Upper lobe of left lung (tissue), 4 donors: ENCODE measurements around the gene PUDP.

Source experiments
- POLR2A ChIP-seq, 4 donors: fragments of 450-650 bp; IDR thresholded peaks; one replicate each; pipeline ENCODE4 v1.5.1; 2016 to 2017; ENCODE audit warnings: antibody characterized with exemption in 4 of 4, mild to moderate bottlenecking in 2 of 4
- POLR2AphosphoS5 ChIP-seq, 2 donors: sonication (generic); formaldehyde crosslinking; IDR thresholded peaks; one replicate each; pipeline ENCODE4 v1.5.1; 2017; ENCODE audit warnings: antibody characterized with exemption in 2 of 2

DNA sequence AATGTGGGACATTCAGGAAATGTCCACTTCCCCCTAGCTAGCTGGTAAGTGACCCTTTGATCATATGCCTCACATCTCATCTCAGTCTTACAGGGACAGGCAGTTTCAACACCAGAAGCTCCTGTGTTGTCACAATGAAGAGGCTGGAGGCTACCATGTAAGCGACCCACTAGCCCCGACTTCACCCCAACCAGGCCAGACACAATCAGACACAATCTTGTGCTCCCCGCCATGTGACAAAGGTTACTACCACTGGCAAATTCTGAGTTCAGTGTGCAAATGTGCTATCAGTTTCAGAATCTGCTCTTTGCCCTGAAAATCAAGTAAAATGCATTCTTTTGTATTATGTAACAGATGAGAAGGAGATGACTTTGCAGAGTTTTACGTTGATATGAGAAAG is 57.3 kb downstream of the PUDP start:
- TF ChIP-seq POLR2AphosphoS5 (IDR thresholded peaks at IDR 0.05) (no peak), POLR2A (IDR thresholded peaks at IDR 0.05) (no peak)
